HL-60 (cell line): ENCODE measurements around the gene RERE.

ENCODE experiments used
- DNase-seq, 2 experiments: peaks; one replicate each; pipeline ENCODE4 v3.0.0-alpha.2; 2010 to 2020; ENCODE audit warnings: low read depth in 1 of 2, low spot score in 1 of 2
- H3K27ac ChIP-seq: fragments of 250-450 bp; sonication (Bioruptor Pico); replicated peaks from 2 replicates; pipeline ENCODE4 v1.5.1; 2020; ENCODE audit warnings: mild to moderate bottlenecking, moderate library complexity
- H3K27me3 ChIP-seq: fragments of 250-450 bp; sonication (Bioruptor Pico); 2 replicates; pipeline ENCODE4 v1.5.1; 2021; ENCODE audit warnings: mild to moderate bottlenecking, moderate library complexity; ENCODE audit not compliant: insufficient read depth, poor library complexity, severe bottlenecking
- H3K4me3 ChIP-seq: replicated peaks from 2 replicates; pipeline ENCODE4 v1.5.1; 2011; ENCODE audit warnings: mild to moderate bottlenecking, control low read depth, low read length; ENCODE audit not compliant: insufficient read depth
- GABPA ChIP-seq: IDR thresholded peaks from 2 replicates; pipeline ENCODE4 v1.6.1; 2012; ENCODE audit warnings: low read depth
- POLR2AphosphoS5 ChIP-seq: IDR thresholded peaks from 2 replicates; pipeline ENCODE4 v1.6.1; 2012; ENCODE audit warnings: low read depth
- SPI1 ChIP-seq: IDR thresholded peaks from 2 replicates; pipeline ENCODE4 v1.6.1; 2012; ENCODE audit warnings: low read depth, mild to moderate bottlenecking, borderline replicate concordance
- TF ChIP-seq, protein P1 (sequence below): IDR thresholded peaks from 2 replicates; pipeline ENCODE4 v1.6.1; 2012; ENCODE audit warnings: low read depth; ENCODE audit not compliant: insufficient replicate concordance
- TF ChIP-seq, protein P2 (sequence below): IDR thresholded peaks from one replicate; pipeline ENCODE4 v1.5.1; 2011; ENCODE audit warnings: low read length, control low read depth, inconsistent platforms; ENCODE audit not compliant: insufficient read depth

RERE gene

DNA sequence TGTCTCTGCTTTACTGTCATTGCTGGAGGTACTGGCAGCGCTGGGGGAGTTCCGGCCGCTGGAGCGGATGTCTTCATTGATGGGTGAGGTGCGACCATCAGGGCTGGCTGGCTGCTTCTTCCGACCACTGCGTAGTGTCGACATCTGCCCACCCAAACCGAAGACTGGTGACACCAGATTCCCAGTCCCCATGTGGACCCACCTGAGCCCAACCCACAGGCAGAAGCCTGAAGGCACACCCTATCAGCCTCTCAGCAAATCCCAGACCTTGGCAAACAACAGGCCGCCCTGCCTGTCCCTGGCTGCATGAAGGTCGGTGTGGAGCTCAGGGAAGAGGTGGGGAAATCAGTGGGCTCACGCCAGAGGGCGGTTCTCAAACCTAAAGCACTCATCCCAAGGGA lies 454.7 kb downstream of the RERE start:
- Histone ChIP-seq H3K27me3 (no peaks in the 10 kb centered on the region), H3K4me3 (no peak overlapping the region), H3K27ac (no peak overlapping the region)
- TF ChIP-seq, protein P1, sequence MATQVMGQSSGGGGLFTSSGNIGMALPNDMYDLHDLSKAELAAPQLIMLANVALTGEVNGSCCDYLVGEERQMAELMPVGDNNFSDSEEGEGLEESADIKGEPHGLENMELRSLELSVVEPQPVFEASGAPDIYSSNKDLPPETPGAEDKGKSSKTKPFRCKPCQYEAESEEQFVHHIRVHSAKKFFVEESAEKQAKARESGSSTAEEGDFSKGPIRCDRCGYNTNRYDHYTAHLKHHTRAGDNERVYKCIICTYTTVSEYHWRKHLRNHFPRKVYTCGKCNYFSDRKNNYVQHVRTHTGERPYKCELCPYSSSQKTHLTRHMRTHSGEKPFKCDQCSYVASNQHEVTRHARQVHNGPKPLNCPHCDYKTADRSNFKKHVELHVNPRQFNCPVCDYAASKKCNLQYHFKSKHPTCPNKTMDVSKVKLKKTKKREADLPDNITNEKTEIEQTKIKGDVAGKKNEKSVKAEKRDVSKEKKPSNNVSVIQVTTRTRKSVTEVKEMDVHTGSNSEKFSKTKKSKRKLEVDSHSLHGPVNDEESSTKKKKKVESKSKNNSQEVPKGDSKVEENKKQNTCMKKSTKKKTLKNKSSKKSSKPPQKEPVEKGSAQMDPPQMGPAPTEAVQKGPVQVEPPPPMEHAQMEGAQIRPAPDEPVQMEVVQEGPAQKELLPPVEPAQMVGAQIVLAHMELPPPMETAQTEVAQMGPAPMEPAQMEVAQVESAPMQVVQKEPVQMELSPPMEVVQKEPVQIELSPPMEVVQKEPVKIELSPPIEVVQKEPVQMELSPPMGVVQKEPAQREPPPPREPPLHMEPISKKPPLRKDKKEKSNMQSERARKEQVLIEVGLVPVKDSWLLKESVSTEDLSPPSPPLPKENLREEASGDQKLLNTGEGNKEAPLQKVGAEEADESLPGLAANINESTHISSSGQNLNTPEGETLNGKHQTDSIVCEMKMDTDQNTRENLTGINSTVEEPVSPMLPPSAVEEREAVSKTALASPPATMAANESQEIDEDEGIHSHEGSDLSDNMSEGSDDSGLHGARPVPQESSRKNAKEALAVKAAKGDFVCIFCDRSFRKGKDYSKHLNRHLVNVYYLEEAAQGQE = no peak
- TF ChIP-seq, protein P2, sequence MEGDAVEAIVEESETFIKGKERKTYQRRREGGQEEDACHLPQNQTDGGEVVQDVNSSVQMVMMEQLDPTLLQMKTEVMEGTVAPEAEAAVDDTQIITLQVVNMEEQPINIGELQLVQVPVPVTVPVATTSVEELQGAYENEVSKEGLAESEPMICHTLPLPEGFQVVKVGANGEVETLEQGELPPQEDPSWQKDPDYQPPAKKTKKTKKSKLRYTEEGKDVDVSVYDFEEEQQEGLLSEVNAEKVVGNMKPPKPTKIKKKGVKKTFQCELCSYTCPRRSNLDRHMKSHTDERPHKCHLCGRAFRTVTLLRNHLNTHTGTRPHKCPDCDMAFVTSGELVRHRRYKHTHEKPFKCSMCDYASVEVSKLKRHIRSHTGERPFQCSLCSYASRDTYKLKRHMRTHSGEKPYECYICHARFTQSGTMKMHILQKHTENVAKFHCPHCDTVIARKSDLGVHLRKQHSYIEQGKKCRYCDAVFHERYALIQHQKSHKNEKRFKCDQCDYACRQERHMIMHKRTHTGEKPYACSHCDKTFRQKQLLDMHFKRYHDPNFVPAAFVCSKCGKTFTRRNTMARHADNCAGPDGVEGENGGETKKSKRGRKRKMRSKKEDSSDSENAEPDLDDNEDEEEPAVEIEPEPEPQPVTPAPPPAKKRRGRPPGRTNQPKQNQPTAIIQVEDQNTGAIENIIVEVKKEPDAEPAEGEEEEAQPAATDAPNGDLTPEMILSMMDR = no peak
- TF ChIP-seq SPI1 = no peak
- TF ChIP-seq GABPA = no peak
- TF ChIP-seq POLR2AphosphoS5 = no peak
- no peak for DNase-seq

DNA sequence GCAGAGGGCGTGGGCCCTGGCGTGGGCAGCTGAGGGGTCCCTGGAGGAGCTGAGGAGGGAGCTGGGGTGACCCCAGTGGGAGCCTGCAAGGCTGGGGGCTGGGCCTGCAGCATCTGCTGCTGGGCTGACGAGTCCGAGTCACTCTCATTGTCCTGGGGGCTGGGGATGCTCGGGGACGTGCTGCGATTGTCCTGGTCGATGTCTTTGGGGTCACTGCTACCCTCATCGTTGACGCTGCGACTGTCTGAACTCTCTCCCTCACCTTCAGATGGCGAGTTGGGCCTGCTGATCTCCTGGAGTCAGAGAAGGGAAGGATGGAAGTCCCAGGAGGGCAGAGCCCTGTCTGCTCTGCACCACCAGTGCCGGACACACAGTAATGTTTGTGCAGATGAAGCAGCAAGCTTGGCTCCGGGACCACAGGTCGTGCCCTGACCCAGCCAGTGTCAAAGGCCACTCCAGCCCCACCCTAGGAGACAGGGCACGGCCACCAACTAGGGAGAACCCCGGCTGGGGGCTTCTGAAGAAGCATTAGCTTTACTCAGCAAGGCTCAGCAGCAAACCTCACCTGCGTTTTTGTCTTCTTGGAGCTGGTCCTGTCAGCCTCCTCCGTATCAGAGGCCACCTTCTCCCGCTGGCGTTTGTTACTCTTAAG lies 456.1 kb downstream of the RERE start:
- no peak for TF ChIP-seq GABPA
- TF ChIP-seq, protein P2 = no peak
- TF ChIP-seq, protein P1 = no peak
- TF ChIP-seq SPI1 = no peak
- no peak for TF ChIP-seq POLR2AphosphoS5
- no peak overlapping the region for H3K4me3 ChIP-seq
- no peak for DNase-seq
- no peak overlapping the region for H3K27ac ChIP-seq
- no peaks in the 10 kb centered on the region for H3K27me3 ChIP-seq

DNA sequence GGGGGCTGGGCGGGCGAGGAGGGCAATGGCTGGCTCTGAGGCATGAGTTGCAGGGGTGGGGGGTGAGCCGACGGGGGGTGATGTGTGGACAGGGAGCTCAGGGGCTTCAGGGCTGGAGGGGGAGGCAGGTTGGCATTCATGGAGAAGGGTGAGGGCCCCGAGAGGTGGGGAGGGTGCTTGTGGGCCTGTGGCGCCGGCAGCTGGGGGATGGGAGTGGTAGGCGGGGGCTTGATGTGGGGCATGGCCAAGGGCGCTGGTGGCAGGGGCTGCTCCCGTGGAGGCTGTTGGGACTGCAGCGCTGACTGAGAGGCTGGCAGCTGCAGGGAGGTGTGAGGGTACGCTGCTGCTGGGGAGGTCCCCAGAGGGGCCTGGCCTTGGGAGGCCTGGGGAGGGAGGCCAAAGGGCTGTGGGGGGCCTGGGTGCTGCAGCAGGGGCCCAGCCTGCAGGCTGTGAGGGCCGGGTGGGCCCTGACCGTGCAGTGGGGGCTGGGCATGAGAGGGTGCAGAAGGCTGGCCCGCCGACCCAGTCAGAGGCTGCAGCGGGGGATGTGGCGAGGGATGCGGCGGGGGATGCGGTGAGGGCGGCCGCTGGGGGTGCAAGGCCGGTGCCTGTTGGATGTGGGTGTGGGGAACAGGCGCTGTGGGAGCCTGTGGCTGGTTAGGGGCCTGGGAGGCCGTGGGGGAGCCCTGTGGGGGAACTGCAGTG lies 456.8 kb downstream of the RERE start:
- no peak overlapping the region for H3K4me3 ChIP-seq
- no peak overlapping the region for H3K27ac ChIP-seq
- DNase-seq = no peak
- TF ChIP-seq GABPA (no peak), SPI1 (no peak), POLR2AphosphoS5 (no peak)
- TF ChIP-seq, protein P1 = no peak
- TF ChIP-seq, protein P2 = no peak
- H3K27me3 ChIP-seq = no peaks in the 10 kb centered on the region
